ENCODE results near the gene FAM90A1.
A peak's percentile ranks its signal among the peaks of the same experiment; 100 is the strongest.
"Not testable (repeated sequence)": the region's sequence is repeated elsewhere in the genome, so short reads cannot be mapped to it uniquely, and the experiment has no call there.

The FAM90A1 gene, protein sequence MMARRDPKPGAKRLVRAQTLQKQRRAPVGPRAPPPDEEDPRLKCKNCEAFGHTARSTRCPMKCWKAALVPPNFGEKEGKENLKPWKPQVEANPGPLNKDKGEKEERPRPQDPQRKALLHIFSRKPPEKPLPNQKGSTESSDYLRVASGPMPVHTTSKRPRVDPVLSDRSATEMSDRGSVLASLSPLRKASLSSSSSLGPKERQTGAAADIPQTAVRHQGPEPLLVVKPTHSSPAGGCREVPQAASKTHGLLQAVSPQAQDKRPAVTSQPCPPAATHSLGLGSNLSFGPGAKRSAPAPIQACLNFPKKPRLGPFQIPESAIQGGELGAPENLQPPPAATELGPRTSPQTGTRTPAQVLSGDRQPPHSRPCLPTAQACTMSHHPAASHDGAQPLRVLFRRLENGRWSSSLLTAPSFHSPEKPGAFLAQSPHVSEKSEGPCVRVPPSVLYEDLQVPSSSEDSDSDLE

DNA sequence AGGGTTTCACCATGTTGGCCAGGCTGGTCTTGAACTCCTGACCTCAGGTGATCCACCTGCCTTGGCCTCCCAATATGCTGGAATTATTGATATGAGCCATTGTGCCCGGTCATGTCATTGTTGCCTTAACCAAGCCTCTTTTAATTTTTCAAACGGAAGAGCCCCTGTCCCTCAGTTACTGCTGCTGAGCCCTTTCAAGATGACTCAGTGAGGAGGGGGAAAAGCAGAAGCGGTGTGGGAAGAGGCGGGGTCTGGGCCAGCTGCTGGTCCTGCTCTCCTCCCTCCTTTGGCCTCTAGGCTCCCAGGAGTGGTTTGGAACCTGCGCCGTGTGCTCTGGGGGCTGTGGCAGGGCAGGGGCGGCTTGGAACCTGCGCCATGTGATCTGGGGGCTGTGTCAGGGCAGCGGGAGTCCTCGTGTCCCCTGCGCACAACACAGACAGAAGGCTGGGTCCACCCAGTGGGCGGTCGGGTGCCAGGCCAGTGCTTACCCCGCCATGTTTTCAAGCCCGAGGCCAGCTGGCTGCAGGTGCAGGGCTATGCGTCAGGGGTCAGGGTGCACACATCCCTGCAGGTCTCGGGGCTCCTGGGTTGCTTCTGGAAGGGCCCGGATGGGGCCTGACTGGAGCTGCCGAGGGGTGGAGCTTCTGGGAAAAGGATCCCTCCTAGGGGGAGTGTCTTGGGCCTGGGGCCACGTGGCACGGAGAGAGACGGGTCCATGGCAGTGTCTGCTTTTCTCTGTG is at the start of gene FAM90A1:
Gene FAM90A1 (minus strand): TSS at position 627 of the 740 bp plus-strand sequence. CDS start 2,786 bp downstream, outside the sequence.
- H3K4me1 Mint-ChIP-seq; H3K27ac Mint-ChIP-seq; H3K9me3 Mint-ChIP-seq; H3K27me3 Mint-ChIP-seq; H3K36me3 Mint-ChIP-seq (ENCODE audit: low read depth); ATAC-seq; DNase-seq: not testable (repeated sequence)
- peak within 1 kb of the TSS; percentile 34 for H3K4me3 Mint-ChIP-seq

DNA sequence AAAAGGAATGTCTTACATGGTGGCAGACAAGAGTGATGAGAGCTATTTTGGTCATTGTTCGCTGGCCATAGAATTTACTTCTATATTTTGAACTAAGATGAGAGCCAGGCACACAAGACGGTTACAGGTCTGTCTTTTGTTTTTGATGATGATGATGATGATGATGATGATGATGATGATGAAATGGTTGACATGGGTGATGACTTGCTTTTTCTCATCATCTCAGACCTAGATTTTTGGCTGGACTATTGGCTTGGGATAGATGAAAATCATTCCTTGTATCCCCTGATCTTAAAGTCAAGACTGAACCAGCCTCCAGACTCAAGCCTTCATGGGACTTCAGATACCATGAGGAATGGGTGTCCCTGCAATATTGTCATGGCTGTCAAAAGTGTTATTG is 49.0 kb upstream of the FAM90A1 start:
- not testable (repeated sequence) for H3K27ac Mint-ChIP-seq; H3K4me1 Mint-ChIP-seq; H3K36me3 Mint-ChIP-seq (ENCODE audit: low read depth); H3K4me3 Mint-ChIP-seq; H3K27me3 Mint-ChIP-seq; ATAC-seq; H3K9me3 Mint-ChIP-seq; DNase-seq

DNA sequence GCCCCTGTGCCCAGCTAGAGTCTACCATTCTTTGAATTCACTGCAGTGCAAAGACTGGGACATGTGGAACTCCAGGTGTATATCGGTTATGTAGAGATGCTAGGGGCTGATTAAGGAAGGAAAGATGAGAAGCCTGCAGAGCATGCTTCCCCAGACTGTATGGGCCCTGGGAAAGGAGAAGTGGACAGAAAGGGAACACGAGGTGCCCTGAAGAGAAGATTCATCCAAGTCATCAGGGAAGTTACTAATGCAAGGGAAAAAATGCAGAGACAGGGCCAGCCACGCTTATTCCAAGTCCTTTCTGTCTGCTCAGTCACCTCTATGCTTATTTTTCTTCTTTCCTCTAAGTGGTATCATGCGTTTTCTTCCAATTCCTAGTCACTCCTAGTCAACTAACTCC is 39.3 kb upstream of the FAM90A1 start:
- DNase-seq; ATAC-seq; H3K27me3 Mint-ChIP-seq; H3K9me3 Mint-ChIP-seq; H3K36me3 Mint-ChIP-seq (ENCODE audit: low read depth); H3K27ac Mint-ChIP-seq; H3K4me1 Mint-ChIP-seq; H3K4me3 Mint-ChIP-seq: not testable (repeated sequence)

DNA sequence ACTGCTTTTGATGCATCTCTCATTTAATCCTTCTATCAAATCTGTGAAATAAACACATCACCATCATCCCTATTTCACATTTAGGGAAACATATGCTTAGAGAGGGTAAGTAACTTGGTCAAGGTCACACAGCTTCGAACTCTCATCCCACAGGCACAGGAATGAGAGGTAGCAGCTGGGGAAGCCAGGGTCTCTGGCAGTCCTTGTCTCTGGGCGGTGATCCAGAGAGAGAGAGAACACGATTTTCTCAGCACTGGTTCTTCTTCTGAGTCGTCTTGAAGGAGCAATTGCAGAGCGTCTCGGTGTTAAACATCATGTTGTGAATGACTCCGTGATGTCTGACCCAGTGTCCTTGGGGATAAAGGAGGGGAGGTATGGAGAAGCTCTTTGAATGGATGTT is 36.8 kb upstream of the FAM90A1 start:
- H3K36me3 Mint-ChIP-seq (ENCODE audit: low read depth); ATAC-seq; H3K27ac Mint-ChIP-seq; H3K4me3 Mint-ChIP-seq; DNase-seq; H3K4me1 Mint-ChIP-seq; H3K9me3 Mint-ChIP-seq: not testable (repeated sequence)
- H3K27me3 Mint-ChIP-seq, result peaks cover 15% of the 10 kb centered on the region

DNA sequence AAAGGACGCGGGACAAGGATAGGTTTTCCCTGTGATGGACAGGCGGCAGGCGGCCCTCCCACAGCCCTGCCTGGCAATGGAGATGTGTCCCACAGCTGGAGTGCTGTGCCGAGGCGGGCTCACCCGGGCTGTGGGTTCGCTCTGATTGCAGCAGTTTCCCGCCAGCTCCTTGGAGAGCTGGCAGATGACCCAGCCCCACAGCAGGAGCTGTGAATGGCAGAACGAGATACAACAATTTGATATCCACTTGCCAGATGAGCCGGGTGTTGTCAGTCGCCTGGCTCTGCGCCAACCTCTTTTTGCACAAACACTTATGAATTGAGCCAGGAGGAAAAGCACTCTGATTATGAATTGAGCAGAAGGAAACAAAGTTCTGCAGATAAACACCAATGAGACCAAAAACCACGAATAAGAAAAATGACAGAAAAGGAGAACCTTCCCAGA is 33.7 kb upstream of the FAM90A1 start:
- H3K27ac Mint-ChIP-seq; ATAC-seq; DNase-seq; H3K9me3 Mint-ChIP-seq; H3K36me3 Mint-ChIP-seq (ENCODE audit: low read depth); H3K4me1 Mint-ChIP-seq; H3K4me3 Mint-ChIP-seq: not testable (repeated sequence)
- H3K27me3 Mint-ChIP-seq, result peaks cover 19% of the 10 kb centered on the region

DNA sequence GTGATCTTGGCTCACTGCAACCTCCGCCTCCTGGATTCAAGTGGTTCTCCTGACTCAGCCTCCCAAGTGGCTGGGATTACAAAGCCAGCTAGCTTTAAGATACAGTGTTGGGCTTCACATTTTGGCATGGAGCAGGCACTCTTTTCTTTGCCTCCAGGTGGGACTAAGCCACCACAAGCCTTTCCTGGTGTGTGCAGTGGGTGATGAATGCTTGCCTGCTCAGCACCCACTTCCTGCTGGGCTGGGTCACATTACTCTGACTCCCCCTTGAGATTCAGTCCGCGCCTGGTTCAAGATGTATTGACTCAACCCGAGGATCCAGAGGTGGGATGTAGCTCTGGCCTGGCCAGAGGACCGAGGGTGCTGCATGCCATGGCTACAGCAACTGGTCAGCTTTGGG is 28.9 kb upstream of the FAM90A1 start:
- H3K27ac Mint-ChIP-seq; ATAC-seq; H3K4me3 Mint-ChIP-seq; DNase-seq; H3K9me3 Mint-ChIP-seq; H3K36me3 Mint-ChIP-seq (ENCODE audit: low read depth); H3K4me1 Mint-ChIP-seq: not testable (repeated sequence)
- H3K27me3 Mint-ChIP-seq, result peaks cover 15% of the 10 kb centered on the region

DNA sequence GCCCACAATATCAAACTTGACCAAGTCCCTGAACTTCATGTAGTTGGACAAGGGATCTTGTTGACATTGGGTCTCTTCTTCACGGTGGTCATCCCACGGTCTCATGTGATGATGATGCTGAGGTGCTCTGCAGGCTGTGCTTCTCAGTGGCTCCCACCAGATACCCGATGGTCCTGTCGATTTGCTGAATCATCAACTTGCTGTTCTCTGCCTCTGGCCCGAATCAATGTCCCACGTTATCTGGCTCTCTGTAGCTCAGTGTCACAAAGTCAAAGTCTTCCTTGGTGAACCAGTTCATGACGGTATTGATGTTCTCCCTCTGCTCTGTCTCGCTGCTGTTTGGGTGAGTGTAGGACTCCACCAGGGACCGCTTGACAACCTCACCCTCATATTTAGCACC is 27.3 kb upstream of the FAM90A1 start:
- not testable (repeated sequence) for H3K27me3 Mint-ChIP-seq; ATAC-seq; H3K9me3 Mint-ChIP-seq; H3K36me3 Mint-ChIP-seq (ENCODE audit: low read depth); H3K4me3 Mint-ChIP-seq; DNase-seq; H3K4me1 Mint-ChIP-seq; H3K27ac Mint-ChIP-seq

DNA sequence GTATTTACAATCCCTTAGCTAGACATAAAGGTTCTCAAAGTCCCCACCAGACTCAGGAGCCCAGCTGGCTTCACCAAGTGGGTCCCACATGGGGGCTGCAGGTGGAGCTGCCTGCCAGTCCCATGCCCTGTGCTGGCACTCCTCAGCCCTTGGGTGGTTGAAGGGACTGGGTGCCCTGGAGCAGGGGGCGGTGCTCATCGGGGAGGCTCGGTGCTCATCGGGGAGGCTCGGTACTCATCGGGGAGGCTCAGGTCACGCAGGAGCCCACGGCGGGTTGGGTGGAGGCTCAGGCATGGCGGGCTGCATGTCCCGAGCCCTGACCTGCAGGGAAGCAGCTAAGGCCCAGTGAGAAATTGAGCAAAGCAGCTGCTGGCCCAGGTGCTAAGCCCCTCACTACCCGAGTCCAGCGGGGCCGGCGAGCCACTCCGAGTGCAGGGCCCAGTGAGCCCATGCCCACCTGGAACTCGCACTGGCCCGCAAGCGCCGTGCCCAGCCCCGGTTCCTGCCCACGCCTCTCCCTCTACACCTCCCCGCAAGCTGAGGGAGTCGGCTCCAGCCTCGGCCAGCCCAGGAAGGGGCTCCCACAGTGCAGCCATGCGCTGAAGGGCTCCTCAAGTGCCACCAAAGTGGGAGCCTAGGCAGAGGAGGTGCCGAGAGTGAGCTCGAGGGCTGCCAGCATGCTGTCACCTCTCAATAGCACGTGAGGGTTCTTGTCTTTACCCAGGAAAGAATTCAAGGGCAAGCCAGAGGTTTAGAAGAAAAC is 24.8 kb upstream of the FAM90A1 start:
- not testable (repeated sequence) for DNase-seq; ATAC-seq; H3K27me3 Mint-ChIP-seq; H3K4me3 Mint-ChIP-seq; H3K4me1 Mint-ChIP-seq; H3K27ac Mint-ChIP-seq; H3K36me3 Mint-ChIP-seq (ENCODE audit: low read depth); H3K9me3 Mint-ChIP-seq

DNA sequence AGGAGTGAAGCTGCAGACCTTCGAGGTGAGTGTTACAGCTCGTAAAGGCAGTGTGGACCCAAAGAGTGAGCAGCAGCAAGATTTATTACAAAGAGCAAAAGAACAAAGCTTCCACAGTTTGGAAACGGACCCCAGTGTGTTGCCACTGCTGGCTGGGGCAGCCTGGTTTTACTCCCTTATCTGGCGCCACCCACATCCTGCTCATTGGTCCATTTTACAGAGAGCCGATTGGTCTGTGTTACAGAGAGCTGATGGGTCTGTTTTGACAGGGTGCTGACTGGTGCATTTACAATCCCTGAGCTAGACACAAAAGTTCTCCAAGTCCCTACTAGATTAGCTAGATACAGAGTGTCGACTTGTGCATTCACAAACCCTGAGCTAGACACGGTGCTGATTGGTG is 24.2 kb upstream of the FAM90A1 start:
- H3K4me3 Mint-ChIP-seq; H3K27ac Mint-ChIP-seq; H3K4me1 Mint-ChIP-seq; H3K36me3 Mint-ChIP-seq (ENCODE audit: low read depth); H3K27me3 Mint-ChIP-seq; ATAC-seq; DNase-seq; H3K9me3 Mint-ChIP-seq: not testable (repeated sequence)

DNA sequence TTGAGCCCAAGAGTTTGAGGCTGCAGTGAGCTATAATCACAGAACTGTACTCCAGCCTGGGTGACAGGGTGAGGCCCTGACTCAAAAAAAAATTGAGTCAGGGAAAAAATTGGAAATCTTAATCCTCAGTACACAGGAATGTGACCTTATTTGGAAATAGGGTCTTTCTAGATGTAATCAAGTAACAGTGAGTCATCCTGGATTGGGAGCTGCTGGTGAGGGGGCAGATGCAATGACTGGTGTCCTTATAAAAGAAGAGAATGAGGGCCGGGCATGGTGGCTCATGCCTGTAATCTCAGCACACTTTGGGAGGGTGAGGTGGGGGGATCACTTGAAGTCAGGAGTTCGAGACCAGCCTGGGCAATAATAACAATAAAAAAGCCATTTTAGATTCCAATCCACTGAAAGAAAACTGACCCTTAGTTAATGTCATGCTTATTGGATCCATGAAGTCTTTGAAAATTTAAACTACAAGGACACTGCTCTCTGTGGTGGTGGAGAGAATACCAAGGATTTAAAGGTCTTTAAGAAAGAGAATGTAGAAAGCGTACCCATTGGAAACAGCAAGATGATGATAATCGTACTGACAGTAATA is 19.6 kb upstream of the FAM90A1 start:
- H3K4me1 Mint-ChIP-seq; H3K27me3 Mint-ChIP-seq; H3K27ac Mint-ChIP-seq; H3K36me3 Mint-ChIP-seq (ENCODE audit: low read depth); ATAC-seq; H3K4me3 Mint-ChIP-seq; H3K9me3 Mint-ChIP-seq; DNase-seq: not testable (repeated sequence)

DNA sequence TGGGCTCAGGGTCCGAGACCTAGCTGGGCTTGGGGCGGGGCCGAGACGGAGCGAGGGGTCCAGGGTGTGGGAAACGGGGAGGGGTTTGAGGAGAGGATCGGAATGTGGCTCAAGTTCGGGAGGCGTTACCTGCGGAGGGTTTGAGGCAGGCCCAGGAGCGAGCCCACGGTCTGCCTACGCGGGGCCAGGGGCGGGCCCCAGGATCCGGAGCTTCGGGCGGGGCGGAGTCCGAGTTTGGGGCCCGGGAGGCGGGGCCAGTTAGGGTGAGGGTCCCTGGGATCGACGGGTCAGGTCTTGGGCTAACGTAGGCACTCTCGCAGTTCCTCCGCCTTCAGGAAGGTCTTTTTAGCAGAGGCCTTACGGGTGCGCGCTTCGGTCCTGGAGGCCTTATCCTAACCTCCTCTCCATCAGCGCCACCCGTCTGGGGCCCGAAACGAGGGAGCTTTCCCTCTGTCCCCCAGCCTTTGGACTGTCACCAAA is 16.3 kb upstream of the FAM90A1 start:
- not testable (repeated sequence) for DNase-seq
- H3K27ac Mint-ChIP-seq, result peak overlapping the region; percentile 87

DNA sequence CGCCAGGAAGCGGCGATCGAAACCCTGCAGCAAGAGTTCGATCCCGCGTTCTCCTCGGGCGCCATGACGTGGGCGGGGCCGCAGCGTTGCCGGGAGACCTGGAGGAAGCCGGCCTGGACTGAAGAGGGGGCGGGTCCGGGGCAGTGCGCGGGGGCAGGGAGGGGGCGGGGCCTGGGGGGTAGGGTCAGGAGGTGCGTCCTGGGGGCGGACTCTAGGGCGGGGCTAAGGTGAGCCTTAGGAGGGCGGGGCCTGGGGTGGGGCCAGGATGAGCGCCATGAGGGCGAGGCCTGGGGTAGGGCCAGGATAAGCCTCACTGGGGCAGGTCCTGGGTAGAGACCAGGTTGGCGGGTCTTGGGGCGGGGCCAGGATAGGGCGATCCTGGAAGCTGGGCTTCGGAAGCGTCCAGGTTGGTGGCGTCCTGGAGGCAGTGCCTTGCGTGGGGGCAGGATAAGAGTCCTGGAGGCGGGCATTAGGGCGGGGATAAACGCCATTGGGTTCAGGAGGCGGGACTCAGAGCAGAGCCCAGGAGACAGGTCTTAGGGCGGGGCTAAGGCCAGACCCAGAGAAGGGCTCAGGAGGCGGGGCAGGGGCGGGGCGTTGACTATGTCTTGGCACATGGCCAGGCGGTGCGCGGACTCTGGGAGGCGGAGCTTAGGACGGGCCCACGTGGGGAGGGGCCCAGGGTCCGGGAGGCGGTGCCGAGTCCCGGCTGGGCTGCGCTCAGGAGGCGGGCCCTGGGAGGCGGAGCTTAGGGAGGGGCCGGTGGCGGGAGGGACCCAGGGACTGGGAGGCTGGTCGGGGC is 15.7 kb upstream of the FAM90A1 start:
- Mint-ChIP-seq H3K4me1 (peaks cover 16% of the 10 kb centered on the region), H3K4me3 (peak overlapping the region; percentile 82), H3K27ac (peak overlapping the region; percentile 87)
- H3K36me3 Mint-ChIP-seq (ENCODE audit: low read depth); H3K9me3 Mint-ChIP-seq; H3K27me3 Mint-ChIP-seq: not testable (repeated sequence)
- ATAC-seq (peak; percentile 99), DNase-seq (peak; percentile 99)

More for the DNA sequence above, 16.3 kb upstream of the FAM90A1 start:
- ATAC-seq; H3K9me3 Mint-ChIP-seq; H3K27me3 Mint-ChIP-seq; H3K36me3 Mint-ChIP-seq (ENCODE audit: low read depth): not testable (repeated sequence)
- Mint-ChIP-seq H3K4me1 (peaks cover 16% of the 10 kb centered on the region), H3K4me3 (peak overlapping the region; percentile 82)

DNA sequence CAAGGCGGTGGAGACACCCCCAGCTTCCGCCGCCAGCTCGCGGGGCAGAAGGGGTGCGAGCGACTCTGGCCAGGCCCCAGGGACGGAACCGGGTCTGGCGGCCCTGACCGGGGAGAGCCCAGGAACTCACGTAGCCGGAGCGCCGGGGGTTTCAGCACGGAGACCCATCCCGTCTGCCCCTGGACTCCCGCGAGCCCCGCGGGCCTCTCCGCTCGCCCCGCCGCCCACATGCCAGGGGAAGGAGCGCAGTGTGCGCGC is 15.1 kb upstream of the FAM90A1 start:
- Mint-ChIP-seq H3K4me1 (peaks cover 16% of the 10 kb centered on the region), H3K4me3 (peak overlapping the region; percentile 82), H3K27ac (peak overlapping the region; percentile 77)
- not testable (repeated sequence) for DNase-seq; ATAC-seq; H3K27me3 Mint-ChIP-seq; H3K36me3 Mint-ChIP-seq (ENCODE audit: low read depth); H3K9me3 Mint-ChIP-seq
